Fibroblast of skin of left quadriceps (primary cell): ENCODE results near the gene FOXC1.

Source experiments
- DNase-seq, 2 experiments: peaks; one replicate each; pipeline ENCODE4 v3.0.0-alpha.2; 2013; ENCODE audit warnings: low read depth in 2 of 2

FOXC1 gene

DNA sequence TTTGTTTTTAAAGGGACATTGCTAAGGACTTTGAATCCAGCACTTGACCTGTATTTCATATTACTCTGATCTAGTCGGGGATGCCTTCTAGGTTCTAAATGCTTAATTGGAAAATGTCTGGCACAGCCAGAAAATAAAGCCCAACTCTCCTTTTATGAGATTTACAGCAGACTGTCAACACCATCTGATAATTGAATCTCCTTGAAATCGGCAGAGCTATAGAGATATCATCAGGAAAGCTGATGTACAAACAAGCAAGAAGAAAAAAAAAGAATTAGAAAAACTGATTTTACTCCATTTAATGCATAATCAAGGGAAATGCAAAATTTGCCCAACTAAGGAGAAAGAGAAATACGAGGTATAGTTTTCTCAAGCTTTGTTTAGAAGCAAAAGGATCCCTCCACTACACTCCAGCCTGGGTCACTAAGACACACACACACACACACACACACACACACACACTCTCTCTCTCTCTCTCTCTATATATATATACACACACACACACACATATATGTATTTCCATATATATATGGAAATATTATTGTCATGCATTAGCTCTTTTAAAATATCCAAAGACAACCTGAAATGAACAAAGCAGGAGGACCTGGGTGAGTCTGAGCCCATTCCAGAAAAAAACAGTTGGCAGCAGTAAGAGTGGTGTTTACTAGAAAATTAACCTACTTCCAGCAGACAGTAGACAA, 9.5 kb upstream of the FOXC1 start:
- DNase-seq = no peak

DNA sequence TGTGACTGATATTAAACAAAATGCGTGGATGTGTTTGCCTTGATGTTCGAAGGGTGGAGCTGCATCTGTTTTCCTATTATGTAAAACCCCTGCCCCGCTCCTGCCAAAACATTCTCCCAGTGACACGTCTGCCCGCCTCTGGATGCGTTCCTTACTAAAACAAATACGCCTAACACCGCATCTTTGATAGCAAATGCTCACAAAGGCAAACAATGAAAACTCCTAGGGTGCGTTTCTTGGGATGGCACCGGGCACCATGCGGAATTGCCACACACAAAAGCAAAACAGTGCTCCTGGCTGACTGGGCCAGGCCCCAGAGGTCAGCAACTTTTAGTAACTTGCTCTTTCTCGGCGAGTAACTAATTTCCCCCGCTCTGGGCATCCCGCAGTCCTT, 9.0 kb upstream of the FOXC1 start:
- DNase-seq = no peak

DNA sequence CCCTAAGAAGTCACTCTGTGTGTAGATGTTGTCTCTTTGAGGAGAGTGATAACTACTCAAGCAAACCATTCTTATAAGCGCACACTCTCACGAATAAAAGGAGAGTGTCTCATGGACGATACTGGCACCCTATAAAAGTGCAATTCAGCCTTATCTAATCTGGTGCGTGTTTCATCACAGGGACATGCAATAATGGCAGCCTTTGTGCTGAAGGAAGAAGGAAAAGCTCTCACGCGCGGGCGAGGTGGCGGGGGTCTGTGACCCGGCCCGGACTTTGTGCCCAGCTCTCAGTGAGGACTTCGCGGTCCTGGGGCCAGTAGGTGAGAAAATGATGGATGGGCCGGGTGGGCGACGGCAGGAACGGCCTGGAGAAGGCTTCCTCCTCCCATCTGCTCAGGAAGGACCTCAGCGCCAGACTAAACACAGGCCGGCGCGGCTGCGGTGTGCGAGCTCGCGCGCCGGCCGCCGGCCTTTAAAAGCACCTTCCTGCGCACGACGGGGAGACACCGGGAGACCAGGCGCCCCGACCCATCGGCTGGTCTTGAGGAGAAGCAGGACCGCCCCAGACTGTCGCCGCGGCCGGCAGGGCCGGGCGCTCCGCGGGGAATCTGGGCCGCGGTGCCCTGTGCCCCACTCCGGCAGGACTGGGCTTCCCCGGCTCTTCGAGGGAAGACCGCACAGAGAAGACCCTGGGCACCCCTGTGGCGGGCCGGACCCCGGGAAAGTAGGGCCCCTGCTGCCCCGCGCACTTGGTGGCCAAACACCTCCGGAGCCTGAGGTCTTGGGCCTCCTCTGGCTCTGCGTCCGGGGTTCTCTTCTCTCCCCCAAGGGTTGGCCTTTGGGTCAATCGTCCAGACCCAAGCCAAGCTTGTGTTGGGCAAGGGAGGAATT, 8.3 kb upstream of the FOXC1 start:
- no peak for DNase-seq

DNA sequence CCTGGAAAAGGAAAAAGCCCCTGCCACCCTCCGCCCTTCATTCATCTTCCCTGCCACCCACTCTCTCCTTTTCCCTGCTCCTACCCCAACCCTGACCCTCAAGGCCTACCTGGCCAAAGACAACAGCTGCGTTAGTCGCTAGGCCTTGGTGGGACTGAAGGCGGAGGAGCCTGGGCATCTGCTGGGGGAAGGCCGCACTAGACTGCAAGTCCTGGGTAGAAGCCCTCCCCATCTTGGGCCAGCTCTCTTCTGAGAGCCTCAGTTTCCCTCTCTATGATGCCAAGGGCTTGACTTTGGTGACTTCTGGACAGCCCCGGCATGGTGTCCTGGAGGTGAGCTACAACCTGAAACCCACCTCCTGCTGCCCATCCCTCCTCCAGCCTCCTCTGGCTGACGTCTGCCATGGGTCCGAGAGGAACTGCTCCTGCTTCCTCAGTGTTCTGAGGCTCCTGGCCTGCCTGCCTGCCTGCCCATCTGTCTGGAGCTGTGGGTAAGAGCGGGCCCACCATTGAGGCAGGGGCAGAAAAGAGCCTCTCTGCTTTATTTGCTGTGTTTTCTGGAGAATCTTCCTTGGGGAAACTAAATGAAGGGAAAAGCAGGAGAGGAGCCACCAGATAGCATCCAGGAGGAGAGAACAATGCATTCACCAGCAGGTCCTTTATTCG, 7.5 kb upstream of the FOXC1 start:
- no peak for DNase-seq

DNA sequence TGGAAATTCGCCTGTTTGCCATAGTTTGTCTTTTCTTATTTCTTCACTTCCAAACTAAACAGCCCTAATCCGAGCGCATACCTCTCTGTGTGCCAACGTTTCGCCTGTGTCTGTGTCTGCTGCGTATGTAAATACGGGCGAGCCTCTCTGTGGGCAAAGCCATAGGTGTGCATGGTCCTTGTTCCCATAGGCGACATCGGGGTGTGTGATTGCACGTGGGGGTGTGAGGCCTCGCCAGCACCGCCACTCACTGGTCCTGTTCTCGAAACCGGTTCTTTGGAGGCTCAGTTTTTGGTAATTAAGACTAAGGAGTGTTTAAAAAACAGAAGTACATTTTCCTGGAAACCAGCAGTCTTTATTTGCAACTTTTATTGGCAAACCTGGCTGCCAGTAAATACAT, 6.0 kb upstream of the FOXC1 start:
- DNase-seq = no peak

DNA sequence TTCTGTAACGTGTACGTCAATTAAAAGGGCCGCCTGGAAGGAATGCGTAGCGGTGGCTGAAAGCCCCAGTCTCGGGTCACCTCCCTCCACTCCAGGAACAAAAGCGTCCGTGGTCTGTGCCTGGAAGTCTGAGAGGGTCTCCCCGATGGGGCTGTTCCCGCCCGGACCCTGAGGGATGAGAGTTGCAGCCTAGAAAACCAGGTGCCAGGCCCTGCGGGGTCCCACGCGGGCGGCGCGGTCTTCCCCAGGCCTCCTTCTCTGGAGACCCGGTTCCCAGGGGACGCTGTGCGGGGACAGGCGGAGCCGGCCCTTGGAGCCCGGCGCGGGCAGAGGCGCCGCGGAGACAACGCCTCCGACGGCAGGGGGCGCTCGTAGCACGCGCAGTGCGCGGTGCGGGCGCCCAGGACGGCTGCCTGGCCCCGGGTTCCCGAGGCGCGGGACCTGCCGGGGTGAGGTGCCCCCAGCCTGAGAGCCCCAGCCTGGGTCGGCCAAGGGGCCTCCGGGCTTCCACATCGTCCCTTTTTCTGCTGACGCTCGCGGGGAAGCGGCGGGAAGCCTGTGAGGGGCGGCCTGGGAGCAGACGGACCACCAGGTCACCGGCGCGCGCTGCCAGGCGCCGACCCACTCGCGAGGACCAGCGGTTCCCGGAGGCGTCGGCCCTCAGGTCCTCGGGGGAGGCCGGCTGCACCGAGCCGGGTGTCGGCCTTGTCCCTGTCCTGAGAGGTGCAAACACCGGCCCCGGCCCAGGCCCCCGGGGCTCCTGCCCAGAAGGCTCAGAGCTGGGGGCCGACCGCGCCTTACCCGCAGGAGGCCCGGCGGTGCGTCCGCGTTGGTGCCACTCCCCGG, 5.3 kb upstream of the FOXC1 start:
- no peak for DNase-seq

DNA sequence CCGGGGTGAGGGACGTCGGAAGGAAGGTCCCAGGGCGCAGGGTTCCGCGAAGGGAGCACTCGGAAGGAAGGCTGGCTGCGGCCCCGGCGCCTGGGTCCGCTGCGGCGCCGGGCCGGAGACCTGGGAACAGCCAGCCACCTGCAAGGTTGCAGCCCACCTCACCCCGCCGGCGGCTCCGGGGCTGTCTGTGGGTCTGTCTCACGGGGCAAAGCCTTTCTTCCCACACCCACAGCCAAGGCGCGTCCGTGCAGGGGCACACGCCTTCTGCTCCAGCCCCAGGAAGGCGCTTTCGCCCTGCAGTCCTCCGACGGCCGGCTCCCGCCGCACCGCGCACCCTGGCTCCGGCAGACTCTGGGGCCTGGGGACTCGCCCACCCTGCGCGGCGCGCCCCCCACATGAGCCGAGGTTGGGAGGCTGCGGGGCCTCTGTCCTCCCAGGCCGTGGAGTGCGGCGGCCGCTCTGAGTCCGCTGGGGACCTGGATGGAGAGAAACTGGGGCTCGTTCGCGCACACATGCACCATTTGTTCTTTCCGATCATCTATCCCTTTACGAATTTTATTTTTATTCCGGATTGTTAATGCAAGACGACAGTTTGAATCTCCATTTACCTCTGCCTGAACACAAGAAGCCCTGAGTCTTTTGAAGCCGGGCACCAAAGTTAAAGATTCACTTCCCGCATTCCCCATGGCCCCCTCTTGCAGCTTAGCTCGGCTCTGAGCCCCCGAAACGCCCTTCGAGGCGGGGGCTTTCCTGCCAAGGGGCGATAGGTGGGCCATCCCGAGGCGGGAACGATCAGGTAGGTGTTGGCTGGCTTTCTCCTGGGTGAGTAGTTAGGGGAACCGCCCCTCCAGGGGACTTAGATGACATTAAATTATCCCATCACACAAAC, 4.5 kb upstream of the FOXC1 start:
- no peak for DNase-seq

DNA sequence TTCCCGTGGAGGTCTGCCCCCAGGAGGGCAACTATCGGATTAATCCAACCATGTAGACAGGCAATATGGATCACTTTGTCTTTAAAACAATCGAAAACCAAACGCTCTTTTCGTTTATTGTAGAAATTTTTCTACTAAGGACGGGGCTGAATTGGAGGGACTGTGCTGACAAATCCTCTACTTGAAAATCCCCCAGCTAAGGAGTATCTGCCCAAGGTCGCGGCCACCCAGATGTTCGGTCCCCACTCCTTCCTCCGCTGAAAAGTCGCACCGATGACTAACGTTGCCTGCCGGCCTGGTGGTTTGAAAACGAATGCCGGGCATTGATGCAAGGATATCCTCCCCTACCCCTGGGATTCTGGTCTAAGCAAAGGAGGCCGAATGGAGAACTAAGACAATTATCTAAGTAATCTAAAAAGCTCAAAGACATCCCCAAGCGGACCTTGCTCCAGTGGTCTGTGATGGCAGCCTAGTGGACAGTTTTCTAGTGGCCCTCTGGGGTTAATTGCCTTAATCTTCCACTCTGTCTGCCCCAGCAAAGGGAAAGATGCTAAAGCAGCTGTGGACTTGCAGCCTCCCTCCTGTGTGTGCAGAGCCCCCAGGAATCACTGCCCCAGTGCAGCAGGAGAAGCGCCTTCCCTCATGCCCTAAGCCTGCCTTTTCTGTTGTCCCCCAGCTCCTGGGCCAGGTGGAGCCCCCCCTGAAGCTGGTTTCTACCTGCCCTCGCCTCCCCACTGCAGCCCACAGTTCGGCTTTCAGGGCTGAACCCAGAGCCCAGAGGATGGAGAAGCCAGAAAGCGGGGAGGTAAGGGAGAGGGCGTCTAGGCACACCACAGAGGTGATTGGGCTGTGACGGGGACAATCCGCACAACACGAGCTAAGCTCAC, 3.6 kb upstream of the FOXC1 start:
- no peak for DNase-seq

DNA sequence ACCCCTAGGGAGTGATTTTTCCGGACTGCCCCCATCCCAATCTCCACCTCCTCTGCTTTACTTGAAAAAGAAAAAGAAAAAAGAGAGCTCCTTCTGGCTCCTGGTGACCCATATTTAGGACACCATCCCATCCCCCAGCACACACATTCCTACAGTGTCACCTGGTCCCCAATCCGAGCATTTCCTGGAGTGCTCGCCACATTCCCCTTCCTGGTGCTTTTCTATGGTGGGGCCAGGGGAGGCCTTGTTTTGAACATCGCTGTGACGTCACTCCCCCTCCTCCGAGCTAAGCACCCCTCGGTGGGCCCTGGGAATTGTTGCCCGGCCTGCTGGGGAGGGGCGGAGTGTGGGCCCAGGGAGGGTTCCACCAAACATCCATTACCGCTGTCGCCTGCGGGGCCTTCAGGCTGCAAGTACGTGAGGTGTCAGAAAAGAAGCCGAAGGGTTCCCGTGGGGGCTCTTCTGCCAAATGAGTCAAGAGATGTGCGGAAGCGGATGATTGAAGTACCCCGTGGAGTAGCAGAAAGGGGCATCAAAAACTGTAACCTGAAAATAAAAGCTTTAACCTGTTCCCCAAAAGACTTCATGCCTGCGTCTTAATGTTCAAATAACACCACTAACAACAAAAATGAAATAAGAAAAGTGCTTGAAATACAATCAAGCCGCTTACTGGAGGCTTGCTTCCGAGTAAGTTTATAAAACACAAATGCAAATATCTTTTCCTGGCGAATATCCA, 2.8 kb upstream of the FOXC1 start:
- no peak for DNase-seq

DNA sequence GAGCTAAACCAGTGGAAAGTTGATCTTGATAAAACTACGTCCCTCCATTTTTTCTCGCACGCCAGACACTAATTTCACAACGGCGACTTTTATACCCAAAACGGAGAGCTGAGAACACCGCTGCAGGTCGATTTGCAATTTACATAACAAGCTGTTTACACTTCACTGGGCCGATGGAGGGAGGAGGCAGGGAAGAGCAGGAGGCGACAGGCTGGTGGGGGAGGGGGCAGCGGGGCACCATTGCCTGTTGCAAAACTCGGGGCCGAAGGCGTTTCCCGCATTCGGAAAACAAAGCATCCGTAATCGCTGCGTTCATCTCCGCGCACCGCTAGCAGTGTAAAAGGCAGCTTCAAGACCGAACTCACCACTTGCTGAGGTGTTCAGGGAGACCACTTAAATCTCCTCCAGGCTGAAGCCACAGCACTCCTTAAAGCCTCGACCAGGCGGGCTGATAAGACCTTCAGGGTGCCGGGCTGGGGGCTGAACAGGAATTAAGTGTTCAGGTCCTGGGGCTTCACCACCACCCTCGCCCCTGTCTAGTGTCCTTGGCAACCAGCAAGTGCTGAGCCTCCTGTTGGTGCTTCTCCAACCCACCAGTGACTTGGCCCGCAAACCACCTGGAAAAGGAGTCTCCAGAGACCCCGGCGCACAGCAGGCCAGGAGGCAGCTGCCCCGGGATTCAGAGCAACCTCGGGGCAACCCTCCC, 2.0 kb upstream of the FOXC1 start:
- no peak for DNase-seq

DNA sequence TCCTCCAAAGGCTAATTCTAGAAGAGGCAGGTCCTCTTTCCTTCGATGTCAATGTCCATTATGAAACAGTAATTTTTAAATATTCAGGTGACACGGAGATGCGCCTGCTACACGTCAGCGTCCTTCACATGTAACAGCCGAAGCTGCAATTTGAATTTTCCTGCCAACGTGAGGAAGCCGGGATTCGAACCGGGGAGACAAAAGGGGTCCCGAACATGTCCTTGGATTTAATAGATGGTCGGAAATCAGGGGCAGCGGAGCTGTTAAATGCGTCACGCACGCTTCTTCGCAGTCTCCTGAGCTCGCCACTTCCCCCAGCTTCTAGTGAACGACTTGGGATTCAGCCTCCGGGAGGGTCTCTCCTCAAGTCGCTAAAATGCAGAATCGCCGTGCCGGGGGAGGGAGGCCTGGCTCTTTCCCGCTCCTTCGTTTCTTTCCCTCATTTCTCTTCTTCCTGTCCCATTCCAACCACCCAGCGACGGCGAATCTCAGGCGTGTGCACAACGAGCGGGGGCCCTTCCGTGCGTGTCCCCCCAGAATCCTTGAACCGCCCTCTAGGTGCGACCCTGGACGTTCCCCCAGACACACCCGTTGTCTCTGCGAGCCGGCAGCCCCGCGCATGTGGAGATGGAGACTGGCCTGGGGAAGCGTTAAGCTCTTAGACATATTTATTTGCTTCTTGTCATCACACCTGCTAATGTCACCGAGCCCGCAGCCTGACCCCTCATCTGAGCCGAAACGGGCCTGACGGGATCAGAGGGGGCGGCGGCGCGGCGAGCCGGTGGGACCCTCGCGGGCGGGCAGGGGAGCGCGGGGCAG, 1.3 kb upstream of the FOXC1 start:
- no peak for DNase-seq

DNA sequence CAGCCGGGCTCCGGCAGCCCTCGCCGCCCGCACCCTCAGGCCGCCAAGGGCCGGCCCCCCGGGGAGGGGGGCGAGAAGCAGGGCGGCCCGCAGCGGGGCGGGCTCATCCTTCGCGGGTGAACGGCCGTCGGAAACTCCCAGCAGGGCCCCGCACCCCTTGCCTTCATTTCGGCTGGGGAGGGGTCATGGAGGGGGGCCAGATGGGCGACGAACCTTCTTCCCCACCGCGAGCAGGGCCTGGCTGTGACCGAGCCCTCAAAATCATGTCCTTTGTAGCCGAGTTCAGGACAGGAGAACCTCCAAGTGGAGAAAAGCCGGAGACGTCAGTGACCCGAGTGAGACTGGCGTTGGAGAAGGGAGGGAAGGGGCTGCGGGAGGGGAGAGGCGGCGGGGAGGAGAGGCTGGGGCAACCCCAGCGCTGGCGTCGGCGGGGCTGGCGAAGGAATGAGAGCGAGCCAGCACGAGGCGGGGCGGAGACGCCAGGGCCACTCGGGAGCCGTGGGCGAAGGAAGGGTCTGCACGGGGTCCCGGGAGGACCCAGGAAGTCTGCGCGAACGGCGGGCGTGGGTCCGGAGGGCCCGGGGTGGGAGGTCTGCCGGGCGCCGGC, 571 bp upstream of the FOXC1 start:
- no peak for DNase-seq

DNA sequence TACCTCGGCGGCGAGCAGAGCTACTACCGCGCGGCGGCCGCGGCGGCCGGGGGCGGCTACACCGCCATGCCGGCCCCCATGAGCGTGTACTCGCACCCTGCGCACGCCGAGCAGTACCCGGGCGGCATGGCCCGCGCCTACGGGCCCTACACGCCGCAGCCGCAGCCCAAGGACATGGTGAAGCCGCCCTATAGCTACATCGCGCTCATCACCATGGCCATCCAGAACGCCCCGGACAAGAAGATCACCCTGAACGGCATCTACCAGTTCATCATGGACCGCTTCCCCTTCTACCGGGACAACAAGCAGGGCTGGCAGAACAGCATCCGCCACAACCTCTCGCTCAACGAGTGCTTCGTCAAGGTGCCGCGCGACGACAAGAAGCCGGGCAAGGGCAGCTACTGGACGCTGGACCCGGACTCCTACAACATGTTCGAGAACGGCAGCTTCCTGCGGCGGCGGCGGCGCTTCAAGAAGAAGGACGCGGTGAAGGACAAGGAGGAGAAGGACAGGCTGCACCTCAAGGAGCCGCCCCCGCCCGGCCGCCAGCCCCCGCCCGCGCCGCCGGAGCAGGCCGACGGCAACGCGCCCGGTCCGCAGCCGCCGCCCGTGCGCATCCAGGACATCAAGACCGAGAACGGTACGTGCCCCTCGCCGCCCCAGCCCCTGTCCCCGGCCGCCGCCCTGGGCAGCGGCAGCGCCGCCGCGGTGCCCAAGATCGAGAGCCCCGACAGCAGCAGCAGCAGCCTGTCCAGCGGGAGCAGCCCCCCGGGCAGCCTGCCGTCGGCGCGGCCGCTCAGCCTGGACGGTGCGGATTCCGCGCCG, 994 bp downstream of the FOXC1 start:
- no peak for DNase-seq

DNA sequence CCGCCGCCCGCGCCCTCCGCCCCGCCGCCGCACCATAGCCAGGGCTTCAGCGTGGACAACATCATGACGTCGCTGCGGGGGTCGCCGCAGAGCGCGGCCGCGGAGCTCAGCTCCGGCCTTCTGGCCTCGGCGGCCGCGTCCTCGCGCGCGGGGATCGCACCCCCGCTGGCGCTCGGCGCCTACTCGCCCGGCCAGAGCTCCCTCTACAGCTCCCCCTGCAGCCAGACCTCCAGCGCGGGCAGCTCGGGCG, 1.5 kb downstream of the FOXC1 start:
- no peak for DNase-seq

DNA sequence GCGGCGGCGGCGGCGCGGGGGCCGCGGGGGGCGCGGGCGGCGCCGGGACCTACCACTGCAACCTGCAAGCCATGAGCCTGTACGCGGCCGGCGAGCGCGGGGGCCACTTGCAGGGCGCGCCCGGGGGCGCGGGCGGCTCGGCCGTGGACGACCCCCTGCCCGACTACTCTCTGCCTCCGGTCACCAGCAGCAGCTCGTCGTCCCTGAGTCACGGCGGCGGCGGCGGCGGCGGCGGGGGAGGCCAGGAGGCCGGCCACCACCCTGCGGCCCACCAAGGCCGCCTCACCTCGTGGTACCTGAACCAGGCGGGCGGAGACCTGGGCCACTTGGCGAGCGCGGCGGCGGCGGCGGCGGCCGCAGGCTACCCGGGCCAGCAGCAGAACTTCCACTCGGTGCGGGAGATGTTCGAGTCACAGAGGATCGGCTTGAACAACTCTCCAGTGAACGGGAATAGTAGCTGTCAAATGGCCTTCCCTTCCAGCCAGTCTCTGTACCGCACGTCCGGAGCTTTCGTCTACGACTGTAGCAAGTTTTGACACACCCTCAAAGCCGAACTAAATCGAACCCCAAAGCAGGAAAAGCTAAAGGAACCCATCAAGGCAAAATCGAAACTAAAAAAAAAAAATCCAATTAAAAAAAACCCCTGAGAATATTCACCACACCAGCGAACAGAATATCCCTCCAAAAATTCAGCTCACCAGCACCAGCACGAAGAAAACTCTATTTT, 2.0 kb downstream of the FOXC1 start:
- DNase-seq = no peak
